HG03432 (cell line): ENCODE measurements around the gene NBDY.
"Not testable (repeated sequence)": the region's sequence is repeated elsewhere in the genome, so short reads cannot be mapped to it uniquely, and the experiment has no call there.

Source experiments
- ATAC-seq: cut with Tn5 transposase; IDR thresholded peaks from one replicate; pipeline ENCODE4 v1.9.1; 2021; ENCODE audit warnings: mild to moderate bottlenecking, moderate library complexity; ENCODE audit not compliant: unreplicated experiment

Gene NBDY

DNA sequence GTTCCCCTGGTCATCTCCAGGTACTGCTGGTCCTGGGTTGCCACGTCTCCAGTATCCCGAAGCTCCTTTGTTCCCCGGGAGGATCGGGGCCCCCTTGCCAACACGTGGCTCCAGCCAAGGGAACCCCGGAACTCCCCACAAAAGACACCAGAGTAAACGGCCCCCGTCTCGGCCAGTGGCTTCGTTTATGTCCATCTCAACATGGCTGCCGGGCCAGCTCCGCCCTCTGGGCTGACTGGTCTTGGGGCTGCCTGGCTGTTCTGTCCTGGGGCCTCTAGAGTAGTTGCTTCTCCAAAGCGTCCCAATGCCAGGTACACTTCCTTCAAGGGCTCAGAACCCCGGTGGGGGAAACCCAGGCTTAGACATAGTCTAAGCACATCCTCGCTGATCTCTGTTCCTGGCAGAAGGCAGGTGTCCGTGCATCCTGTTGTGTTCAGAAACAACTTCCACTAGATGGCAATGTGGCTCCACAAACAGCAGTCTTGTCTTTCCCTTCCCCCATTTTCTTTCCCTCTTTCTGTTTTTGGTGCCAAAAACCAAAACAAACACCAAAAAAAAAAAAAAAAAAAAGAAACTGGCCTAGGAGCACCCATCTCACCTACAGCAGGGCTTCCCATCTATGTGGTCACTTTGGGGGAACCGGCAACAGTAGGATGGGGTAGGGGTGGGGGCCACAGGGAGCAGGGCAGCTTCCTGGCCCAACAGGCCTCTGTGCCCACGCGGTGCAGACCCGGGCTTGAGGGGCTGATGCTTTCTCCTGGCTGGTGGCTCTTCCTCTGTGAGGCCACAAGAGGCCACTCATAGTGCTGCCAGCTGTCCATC lies 35.3 kb downstream of the NBDY start:
- peak; percentile 70 for ATAC-seq

DNA sequence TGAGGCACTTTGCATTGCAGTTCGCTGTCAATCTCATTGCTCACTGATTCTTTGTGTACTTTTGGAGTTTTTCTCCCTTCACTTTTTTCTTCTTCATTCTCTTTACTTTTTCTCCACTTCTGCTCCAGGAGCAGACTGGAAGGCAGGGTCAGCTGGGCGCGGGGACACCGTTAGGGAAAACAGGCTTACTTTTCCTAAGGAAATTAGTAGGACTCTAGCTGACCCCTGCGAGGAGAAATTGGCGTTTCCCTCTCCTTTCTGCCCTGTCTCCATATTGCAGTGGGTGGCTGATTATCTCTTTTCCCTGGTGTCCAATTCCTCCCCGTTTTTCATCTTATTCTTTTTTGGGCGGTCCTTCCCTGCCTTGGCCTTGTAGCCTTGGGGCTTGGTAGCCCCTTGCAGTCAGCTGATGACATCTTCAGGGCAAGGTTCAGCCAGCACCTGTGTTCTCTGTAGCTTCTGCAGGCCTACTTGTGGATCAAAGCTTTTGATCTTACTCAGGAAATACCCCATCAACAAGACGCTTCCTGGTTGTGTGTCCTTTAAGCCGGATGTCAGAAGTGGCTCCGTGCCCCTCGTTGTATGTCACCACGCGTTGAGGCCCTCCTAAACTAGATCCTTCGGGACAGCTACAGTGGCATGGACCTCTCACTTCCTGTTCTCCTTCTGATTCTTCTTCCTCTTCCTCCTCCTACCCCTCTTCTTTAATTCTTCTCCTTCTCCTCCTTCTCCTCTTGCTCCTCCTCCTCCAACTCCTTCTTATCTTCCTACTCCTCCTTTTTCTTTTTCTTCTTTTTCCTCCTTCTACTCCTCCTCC lies 36.1 kb downstream of the NBDY start:
- ATAC-seq, result peak; percentile 33

DNA sequence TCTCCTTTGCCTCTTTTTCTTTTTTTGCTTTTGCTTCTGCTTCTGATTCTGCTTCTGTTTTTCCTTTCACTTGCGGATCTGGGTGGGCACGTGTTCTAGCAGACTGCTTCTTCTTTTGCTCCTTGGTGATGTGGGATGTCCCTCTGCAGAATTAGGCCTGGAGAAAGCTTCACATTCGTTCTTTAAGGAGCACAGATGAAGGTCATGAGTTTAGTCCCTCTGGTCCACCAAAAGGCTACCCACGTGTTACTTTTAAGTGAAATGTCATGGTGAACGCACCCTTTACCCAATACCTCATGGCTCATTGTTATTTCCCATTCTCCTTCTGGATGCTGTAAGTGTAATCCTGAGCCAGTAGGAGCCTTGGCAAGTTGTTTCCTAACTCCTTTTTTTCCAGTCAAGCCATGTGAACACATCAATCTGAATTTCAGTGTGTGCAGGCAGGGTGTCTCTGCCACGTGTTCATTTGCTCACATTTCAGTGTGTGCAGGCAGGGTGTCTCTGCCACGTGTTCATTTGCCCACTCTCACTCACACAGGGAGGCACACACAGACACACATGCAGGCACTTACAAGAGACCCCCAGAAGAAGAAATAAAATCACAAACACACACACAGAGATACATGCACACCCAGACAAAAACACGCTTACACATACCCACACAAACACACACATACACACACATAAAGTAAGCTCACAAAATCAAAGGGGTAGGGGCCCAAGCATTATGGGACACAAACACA lies 36.9 kb downstream of the NBDY start:
- no peak for ATAC-seq

DNA sequence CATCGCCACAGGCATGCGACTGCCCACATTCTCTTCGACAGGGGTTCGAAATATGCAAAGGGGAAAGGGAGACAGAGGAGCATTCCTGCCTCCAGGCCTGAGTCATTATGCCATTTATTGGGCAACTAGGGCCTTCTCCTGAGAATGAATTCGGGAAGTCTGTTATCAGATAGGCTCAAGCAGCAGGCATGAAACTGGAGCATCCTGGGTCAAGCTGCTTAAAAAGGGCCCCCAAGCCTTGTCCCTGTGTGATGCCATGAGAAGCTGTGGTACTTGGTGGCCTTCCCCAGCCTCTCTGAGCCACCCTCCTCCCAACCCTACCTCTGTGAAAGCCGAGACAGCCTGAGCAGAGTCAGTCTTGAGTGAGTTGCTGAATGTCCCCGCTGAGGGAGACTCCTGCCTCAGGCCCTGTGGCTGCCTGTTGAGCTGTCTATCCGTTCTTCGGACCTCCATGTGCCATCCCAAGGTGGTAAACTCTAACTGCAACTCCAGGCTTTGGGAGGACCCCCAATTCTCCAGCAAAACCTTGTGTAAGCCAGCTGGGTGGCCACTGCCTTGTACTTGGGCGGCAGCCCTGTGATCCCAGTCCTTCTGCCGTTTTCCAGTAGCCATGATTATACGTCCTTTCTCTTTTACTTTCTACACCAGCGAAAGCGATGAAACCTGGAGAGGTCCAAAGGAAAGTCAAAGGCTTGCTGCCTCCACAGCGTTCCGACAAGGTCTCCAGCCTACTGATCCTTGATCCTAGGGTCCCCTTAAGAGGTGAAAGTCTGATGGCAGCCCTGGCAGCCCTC lies 37.7 kb downstream of the NBDY start:
- ATAC-seq, result no peak

DNA sequence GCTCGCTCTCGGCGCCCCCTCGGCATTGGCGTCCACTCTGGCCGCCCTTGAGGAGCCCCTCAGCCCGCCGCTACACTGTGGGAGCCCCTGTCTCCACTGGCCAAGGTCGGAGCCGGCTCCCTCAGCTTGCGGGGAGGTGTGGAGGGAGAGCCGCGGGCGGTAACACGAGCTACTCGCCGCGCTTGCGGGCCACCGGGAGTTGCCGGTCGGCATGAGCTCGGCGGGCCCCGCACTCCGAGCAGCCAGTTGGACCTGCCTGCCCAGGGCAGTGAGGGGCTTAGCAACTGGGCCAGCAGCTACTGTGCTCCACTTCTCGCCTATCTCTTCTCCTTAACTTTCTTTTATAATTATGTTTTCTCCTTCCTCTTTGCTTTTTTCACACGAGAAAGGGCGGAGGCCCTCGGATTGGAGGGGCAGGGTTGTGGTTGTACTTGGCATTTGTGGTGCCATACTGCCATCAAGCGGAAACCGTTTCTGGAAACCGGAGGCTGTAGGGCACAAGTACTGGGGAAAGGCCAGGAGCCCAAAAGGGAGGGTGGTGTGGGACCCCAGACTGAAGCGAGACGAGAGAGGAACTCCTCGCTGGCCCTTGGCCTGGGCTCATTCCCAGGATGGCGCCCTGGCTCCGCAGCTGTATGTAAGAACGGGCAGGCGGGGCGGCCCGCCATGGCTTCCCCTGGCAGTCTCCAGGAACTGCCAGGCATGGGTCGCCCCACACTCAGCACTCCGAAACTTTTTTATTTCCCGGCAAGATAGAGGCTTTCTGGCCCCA lies 38.5 kb downstream of the NBDY start:
- ATAC-seq, result not testable (repeated sequence)

DNA sequence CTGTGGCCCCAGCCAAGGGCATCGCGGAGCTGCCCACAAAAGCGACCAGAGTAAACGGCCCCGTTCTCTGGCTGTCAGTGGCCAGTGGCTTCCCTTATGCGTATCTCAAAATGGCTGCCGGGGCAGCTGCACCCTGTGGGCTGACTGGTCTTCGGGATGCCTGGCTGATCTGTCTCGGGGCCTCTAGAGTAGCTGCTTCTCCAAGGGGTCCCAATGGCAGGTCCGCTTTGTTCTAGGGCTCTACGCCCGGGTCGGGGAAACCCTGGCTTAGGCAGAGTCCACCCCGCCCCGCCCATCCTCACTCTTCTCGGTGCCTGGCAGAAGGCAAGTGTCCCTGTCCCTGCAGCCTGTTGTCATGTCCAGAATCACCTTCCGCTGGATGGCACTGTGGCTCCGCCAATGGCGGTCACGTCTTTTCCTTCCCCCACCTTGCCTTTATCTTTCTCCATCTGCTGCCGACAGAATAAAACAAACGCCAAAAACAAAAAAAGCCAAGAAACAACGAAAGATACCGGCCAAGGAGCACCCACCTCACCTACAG lies 39.1 kb downstream of the NBDY start:
- not testable (repeated sequence) for ATAC-seq

DNA sequence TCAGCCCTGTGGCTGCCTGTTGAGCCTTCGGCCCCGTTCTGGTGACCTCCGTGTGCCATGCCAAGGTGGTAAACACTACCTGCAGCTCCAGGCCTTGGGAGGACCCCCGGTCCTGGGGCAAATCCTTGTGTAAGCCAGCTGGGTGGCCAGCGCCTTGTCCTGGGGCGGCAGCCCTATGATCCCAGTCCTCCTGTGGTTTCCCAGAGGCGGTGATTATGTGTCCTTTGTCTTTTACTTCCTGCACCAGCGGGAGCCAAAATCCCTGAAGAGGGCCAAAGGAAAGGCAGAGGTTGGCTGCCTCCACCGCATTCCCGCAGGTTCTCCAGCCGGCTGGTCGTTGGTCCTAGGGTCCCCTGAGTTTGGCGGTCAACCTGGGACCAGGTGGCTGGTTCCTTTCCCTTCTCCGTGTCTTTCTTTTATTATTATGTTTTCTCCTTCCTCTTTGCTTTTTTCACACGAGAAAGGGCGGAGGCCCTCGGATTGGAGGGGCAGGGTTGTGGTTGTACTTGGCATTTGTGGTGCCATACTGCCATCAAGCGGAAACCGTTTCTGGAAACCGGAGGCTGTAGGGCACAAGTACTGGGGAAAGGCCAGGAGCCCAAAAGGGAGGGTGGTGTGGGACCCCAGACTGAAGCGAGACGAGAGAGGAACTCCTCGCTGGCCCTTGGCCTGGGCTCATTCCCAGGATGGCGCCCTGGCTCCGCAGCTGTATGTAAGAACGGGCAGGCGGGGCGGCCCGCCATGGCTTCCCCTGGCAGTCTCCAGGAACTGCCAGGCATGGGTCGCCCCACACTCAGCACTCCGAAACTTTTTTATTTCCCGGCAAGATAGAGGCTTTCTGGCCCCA lies 43.9 kb downstream of the NBDY start:
- not testable (repeated sequence) for ATAC-seq

DNA sequence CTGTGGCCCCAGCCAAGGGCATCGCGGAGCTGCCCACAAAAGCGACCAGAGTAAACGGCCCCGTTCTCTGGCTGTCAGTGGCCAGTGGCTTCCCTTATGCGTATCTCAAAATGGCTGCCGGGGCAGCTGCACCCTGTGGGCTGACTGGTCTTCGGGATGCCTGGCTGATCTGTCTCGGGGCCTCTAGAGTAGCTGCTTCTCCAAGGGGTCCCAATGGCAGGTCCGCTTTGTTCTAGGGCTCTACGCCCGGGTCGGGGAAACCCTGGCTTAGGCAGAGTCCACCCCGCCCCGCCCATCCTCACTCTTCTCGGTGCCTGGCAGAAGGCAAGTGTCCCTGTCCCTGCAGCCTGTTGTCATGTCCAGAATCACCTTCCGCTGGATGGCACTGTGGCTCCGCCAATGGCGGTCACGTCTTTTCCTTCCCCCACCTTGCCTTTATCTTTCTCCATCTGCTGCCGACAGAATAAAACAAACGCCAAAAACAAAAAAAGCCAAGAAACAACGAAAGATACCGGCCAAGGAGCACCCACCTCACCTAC lies 44.5 kb downstream of the NBDY start:
- not testable (repeated sequence) for ATAC-seq

DNA sequence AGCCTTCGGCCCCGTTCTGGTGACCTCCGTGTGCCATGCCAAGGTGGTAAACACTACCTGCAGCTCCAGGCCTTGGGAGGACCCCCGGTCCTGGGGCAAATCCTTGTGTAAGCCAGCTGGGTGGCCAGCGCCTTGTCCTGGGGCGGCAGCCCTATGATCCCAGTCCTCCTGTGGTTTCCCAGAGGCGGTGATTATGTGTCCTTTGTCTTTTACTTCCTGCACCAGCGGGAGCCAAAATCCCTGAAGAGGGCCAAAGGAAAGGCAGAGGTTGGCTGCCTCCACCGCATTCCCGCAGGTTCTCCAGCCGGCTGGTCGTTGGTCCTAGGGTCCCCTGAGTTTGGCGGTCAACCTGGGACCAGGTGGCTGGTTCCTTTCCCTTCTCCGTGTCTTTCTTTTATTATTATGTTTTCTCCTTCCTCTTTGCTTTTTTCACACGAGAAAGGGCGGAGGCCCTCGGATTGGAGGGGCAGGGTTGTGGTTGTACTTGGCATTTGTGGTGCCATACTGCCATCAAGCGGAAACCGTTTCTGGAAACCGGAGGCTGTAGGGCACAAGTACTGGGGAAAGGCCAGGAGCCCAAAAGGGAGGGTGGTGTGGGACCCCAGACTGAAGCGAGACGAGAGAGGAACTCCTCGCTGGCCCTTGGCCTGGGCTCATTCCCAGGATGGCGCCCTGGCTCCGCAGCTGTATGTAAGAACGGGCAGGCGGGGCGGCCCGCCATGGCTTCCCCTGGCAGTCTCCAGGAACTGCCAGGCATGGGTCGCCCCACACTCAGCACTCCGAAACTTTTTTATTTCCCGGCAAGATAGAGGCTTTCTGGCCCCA lies 49.3 kb downstream of the NBDY start:
- not testable (repeated sequence) for ATAC-seq

DNA sequence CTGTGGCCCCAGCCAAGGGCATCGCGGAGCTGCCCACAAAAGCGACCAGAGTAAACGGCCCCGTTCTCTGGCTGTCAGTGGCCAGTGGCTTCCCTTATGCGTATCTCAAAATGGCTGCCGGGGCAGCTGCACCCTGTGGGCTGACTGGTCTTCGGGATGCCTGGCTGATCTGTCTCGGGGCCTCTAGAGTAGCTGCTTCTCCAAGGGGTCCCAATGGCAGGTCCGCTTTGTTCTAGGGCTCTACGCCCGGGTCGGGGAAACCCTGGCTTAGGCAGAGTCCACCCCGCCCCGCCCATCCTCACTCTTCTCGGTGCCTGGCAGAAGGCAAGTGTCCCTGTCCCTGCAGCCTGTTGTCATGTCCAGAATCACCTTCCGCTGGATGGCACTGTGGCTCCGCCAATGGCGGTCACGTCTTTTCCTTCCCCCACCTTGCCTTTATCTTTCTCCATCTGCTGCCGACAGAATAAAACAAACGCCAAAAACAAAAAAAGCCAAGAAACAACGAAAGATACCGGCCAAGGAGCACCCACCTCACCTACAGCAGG lies 50.0 kb downstream of the NBDY start:
- not testable (repeated sequence) for ATAC-seq

DNA sequence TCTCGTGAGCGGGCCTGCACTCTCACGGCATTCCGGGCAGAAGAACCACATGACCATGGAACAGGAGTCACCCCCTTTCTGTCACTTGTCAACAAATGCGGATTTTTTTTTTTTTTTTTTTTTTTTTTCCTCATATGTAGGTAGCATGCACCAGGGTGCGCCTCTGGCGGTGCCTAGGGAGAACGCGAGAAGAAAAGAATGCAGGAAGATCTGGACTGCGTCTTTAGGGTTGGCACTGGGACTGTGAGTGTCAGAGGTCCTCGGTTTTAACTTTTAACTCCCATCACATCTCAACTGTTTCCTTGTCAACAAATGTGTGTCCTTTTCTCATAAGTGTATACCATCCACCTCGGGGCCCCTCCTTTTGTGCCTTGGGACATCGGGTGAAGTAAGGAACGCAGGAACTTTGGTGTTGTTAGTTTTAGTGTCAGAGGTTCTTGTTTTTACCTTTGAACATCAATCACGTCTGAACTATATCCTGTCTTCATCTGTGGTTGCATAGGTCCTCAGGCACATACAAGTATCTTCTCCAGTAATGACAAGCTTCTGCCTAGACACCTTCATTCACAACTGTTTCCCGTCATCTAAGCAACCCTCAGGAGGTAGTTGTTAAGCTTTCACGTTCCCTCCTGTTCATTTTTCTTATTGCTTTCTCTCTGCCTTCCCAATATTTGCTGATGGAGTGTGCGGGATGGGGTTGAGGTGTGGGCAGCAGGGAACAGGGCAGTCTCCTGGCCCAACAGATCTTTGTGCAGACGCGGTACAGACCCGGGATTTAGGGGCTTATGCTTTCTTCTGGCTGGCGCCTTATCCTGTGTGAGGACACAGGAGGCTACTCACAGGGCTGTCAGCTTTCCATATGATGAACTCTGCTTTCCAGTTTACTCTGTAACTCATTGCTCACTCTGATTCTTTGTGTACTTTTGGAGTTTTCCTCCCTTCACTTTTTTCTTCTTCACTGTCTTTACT lies 51.9 kb downstream of the NBDY start:
- ATAC-seq, result not testable (repeated sequence)

DNA sequence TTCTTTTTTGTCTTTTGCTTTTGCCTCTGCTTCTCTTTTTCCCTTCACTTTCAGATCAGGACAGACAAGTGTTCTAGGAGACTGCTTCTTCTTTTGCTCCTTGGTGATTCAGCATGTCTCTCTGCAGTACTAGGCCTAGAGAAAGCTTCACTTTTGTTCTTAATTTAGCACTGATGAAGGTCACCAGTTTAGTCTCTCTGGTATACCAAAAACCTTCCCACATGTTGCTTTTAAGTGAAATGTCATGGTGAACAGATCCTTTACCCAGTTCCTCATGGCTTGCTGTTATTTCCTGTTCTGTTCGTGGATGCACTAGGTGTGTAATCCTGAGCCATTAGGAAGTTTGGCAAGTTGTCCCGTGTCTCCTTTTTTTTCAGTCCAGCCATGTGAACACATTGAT lies 53.3 kb downstream of the NBDY start:
- no peak for ATAC-seq

DNA sequence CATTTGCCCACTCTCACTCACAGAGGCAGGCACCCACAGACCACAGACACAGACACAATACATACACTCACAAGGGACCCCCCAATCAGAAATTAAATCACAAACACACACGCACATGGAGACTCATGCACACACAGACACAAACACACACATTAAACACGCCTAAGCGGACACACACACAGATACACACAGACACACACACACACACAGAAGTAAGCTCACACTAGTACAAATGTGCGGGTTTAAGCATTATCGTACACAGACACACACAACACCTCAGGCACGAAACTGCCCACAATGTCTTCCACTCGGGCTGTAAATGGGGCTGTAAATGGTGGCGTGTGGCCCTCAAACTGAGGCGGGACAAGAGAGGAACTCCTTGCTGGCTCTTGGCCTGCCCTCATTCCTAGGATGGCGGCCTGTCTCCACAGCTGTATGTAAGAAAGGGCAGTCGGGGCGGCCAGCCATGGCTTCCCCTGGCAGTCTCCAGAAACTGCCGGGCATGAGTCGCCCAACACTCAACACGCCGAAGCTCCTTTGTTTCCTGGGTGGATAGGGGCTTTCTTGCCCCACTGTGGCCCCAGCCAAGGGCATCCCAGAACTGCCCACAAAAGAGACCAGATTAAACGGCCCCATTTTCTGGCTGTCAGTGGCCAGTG lies 53.9 kb downstream of the NBDY start:
- ATAC-seq, result no peak

DNA sequence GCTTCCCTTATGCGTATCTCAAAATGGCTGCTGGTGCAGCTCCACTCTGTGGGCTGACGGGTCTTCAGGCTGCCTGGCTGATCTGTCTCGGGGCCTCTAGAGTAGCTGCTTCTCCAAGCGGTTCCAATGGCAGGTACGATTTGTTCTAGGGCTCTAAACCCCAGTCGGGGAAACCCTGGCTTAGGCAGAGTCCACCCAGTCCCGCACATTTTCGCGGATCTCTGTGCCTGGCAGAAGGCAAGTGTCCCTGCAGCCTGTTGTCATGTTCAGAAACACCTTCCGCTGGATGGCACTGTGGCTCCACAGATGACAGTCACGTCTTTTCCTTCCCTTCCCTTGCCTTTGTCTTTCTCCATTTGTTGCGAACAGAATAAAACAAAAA lies 54.4 kb downstream of the NBDY start:
- ATAC-seq, result no peak

DNA sequence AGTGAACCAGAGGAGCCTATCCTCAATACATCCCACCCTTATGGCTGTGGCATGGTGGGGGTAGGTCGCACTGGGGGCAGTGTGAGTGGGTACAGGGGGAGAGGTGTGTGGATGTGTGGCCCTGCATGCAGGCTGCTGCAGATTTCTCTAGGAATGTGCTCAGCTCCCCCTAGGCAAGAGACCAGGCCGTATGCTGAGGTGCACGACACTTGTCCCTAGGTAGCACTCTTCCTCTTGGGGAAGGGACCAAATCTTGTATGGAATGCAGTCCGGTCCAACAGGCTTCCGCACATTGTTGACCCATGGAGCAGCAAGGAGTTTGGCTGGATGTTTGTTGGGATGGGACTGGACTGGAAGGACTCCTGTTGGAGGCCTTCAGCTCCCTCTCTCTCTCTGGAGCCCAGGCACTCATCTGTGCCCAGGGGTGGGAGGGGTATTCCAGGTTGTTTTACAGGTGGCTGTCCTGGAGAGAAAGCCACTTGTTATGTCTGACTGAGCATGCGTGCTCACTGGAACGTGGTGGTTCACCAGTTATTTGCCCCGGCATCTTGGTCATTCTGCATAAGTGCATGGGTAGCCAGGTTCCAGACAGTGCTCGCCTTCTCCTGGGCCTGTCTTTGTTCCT lies 55.1 kb downstream of the NBDY start:
- ATAC-seq, result no peak
